Neuronal stem cell (in vitro differentiated cells): ENCODE data around the gene GPATCH1.

Source experiments
- DNase-seq: peaks from one replicate; pipeline ENCODE4 v3.0.0-alpha.2; 2013; ENCODE audit warnings: low spot score
- H2AFZ ChIP-seq: one replicate; pipeline ENCODE4 v1.6.1; 2013; ENCODE audit warnings: mild to moderate bottlenecking, low read length, inconsistent platforms
- H2AK5ac ChIP-seq: 2 replicates; pipeline ENCODE4 v1.6.1; 2013; ENCODE audit warnings: low read depth, mild to moderate bottlenecking, inconsistent platforms, low read length, moderate library complexity, mixed read lengths
- H2BK120ac ChIP-seq: 2 replicates; pipeline ENCODE4 v1.6.1; 2013; ENCODE audit warnings: low read depth, mild to moderate bottlenecking, inconsistent platforms, low read length, moderate library complexity, mixed read lengths
- H2BK12ac ChIP-seq: one replicate; pipeline ENCODE4 v1.6.1; 2013; ENCODE audit warnings: low read length, inconsistent platforms
- H2BK15ac ChIP-seq: 2 replicates; pipeline ENCODE4 v1.6.1; 2013; ENCODE audit warnings: mild to moderate bottlenecking, low read length, inconsistent platforms, mixed read lengths
- H2BK5ac ChIP-seq: one replicate; pipeline ENCODE4 v1.6.1; 2013; ENCODE audit warnings: inconsistent platforms, mild to moderate bottlenecking, low read length, moderate library complexity
- H3K14ac ChIP-seq: one replicate; pipeline ENCODE4 v1.6.1; 2013; ENCODE audit warnings: low read length, inconsistent platforms
- H3K18ac ChIP-seq: 2 replicates; pipeline ENCODE4 v1.6.1; 2013; ENCODE audit warnings: low read length, inconsistent platforms
- H3K23ac ChIP-seq: 2 replicates; pipeline ENCODE4 v1.6.1; 2013; ENCODE audit warnings: low read depth, mild to moderate bottlenecking, mixed read lengths, low read length, inconsistent platforms; ENCODE audit not compliant: poor library complexity
- H3K27ac ChIP-seq: replicated peaks from 3 replicates; pipeline ENCODE4 v1.5.1; 2013; ENCODE audit warnings: low read length, inconsistent platforms
- H3K27me3 ChIP-seq, 3 experiments: 2 replicates each; pipeline ENCODE4 v1.6.1; 2013; ENCODE audit warnings: low read length in 3 of 3, mild to moderate bottlenecking in 2 of 3, inconsistent platforms in 1 of 3, low read depth in 1 of 3, mixed read lengths in 1 of 3, moderate library complexity in 1 of 3; ENCODE audit not compliant: control insufficient read depth in 3 of 3, insufficient read depth in 3 of 3
- H3K36me3 ChIP-seq, 2 donors: replicated peaks in 1 of 2; 2 replicates each; pipeline ENCODE4 v1.6.1; 2013; ENCODE audit warnings: low read length in 2 of 2; ENCODE audit not compliant: control insufficient read depth in 2 of 2, insufficient read depth in 2 of 2
- H3K4ac ChIP-seq: 2 replicates; pipeline ENCODE4 v1.6.1; 2013; ENCODE audit warnings: inconsistent platforms, mild to moderate bottlenecking, low read length, moderate library complexity
- H3K4me1 ChIP-seq, 2 donors: 1 replicate in 1 of 2; 2 replicates in 1 of 2; pipeline ENCODE4 v1.6.1; 2013; ENCODE audit warnings: low read length in 2 of 2, low read depth in 1 of 2; ENCODE audit not compliant: control insufficient read depth in 2 of 2, insufficient read depth in 1 of 2
- H3K4me2 ChIP-seq: one replicate; pipeline ENCODE4 v1.6.1; 2013; ENCODE audit warnings: mild to moderate bottlenecking, low read length, inconsistent platforms; ENCODE audit not compliant: insufficient read depth, poor library complexity, severe bottlenecking
- H3K4me3 ChIP-seq, 2 donors: 2 replicates each; pipeline ENCODE4 v1.5.1; 2013; ENCODE audit warnings: low read length in 2 of 2, mild to moderate bottlenecking in 2 of 2, inconsistent platforms in 1 of 2, moderate library complexity in 1 of 2
- H3K79me1 ChIP-seq: one replicate; pipeline ENCODE4 v1.6.1; 2013; ENCODE audit warnings: low read depth, mild to moderate bottlenecking, inconsistent platforms, low read length, moderate library complexity
- H3K9ac ChIP-seq: one replicate; pipeline ENCODE4 v1.6.1; 2013; ENCODE audit warnings: mild to moderate bottlenecking, low read depth, low read length, inconsistent platforms; ENCODE audit not compliant: poor library complexity
- H3K9me3 ChIP-seq, 2 donors: replicated peaks in 1 of 2; 2 replicates each; pipeline versions ENCODE3 to v1.6.1; 2013; ENCODE audit warnings: low read length in 2 of 2, mild to moderate bottlenecking in 2 of 2, inconsistent platforms in 1 of 2, low read depth in 1 of 2, mixed read lengths in 1 of 2, moderate library complexity in 1 of 2; ENCODE audit not compliant: control insufficient read depth in 2 of 2, insufficient read depth in 1 of 2
- H4K8ac ChIP-seq: one replicate; pipeline ENCODE4 v1.6.1; 2013; ENCODE audit warnings: low read depth, mild to moderate bottlenecking, inconsistent platforms, low read length, moderate library complexity
- H4K91ac ChIP-seq: one replicate; pipeline ENCODE4 v1.6.1; 2013; ENCODE audit warnings: low read length, low read depth, mild to moderate bottlenecking, inconsistent platforms; ENCODE audit not compliant: poor library complexity
- WGBS, 2 donors: extraction: QIAGEN DNeasy Blood & Tissue Kit; methylation state at CpG; one replicate each; pipeline ENCODE4 v1.1.7; 2013; ENCODE audit warnings: missing lambda C conversion rate in 2 of 2, mixed read lengths in 1 of 2; ENCODE audit not compliant: insufficient read length in 2 of 2, insufficient replicate concordance in 1 of 2; ENCODE audit errors: extremely low coverage in 2 of 2; 5-methylcytosine and 5-hydroxymethylcytosine counted together

Gene GPATCH1

GRCh38 chr19:33143897-33144405, 63.0 kb downstream of the GPATCH1 start:
- peak overlapping the region; percentile 71 for H2AFZ ChIP-seq
- H3K18ac ChIP-seq, result no peak overlapping the region
- H4K8ac ChIP-seq, result no peak overlapping the region
- no peaks in the 10 kb centered on the region for H3K4me1 ChIP-seq
- H4K91ac ChIP-seq, result no peak overlapping the region
- no peak overlapping the region for H3K4me3 ChIP-seq
- H2BK120ac ChIP-seq, result no peak overlapping the region
- H2BK12ac ChIP-seq, result no peak overlapping the region
- H3K14ac ChIP-seq, result no peak overlapping the region
- no CpG with 5 or more reads among the region's 23 CpGs for WGBS, 2 donors
- DNase-seq, result peak; percentile 63
- no peaks in the 10 kb centered on the region for H3K79me1 ChIP-seq
- no peak overlapping the region for H3K4ac ChIP-seq
- H2AK5ac ChIP-seq, result no peak overlapping the region
- no peaks in the 10 kb centered on the region for H3K9me3 ChIP-seq
- no peaks in the 10 kb centered on the region for H3K27me3 ChIP-seq
- H3K36me3 ChIP-seq, result no peaks in the 10 kb centered on the region
- no peak overlapping the region for H2BK5ac ChIP-seq
- H2BK15ac ChIP-seq, result no peak overlapping the region
- H3K9ac ChIP-seq, result no peak overlapping the region
- no peak overlapping the region for H3K4me2 ChIP-seq
- no peak overlapping the region for H3K27ac ChIP-seq
- no peak overlapping the region for H3K23ac ChIP-seq

GRCh38 chr19:33146209-33146608, 65.2 kb downstream of the GPATCH1 start:
- no peaks in the 10 kb centered on the region for H3K4me1 ChIP-seq
- H2BK120ac ChIP-seq, result no peak overlapping the region
- no peak overlapping the region for H2AK5ac ChIP-seq
- H3K36me3 ChIP-seq, result no peaks in the 10 kb centered on the region
- no peak for DNase-seq
- no peak overlapping the region for H4K91ac ChIP-seq
- no peak overlapping the region for H3K4ac ChIP-seq
- H3K79me1 ChIP-seq, result no peaks in the 10 kb centered on the region
- no peak overlapping the region for H4K8ac ChIP-seq
- no peak overlapping the region for H3K9ac ChIP-seq
- H2BK12ac ChIP-seq, result no peak overlapping the region
- H3K4me3 ChIP-seq, result no peak overlapping the region
- H3K27me3 ChIP-seq, result no peaks in the 10 kb centered on the region
- H2AFZ ChIP-seq, result no peak overlapping the region
- no peak overlapping the region for H3K18ac ChIP-seq
- no peak overlapping the region for H2BK15ac ChIP-seq
- H3K4me2 ChIP-seq, result no peak overlapping the region
- H2BK5ac ChIP-seq, result no peak overlapping the region
- no CpG with 5 or more reads among the region's 9 CpGs for WGBS, 2 donors
- H3K23ac ChIP-seq, result no peak overlapping the region
- no peaks in the 10 kb centered on the region for H3K9me3 ChIP-seq
- no peak overlapping the region for H3K27ac ChIP-seq
- H3K14ac ChIP-seq, result no peak overlapping the region

GRCh38 chr19:33147538-33147937, 66.6 kb downstream of the GPATCH1 start:
- Histone ChIP-seq H3K23ac (no peak overlapping the region), H3K36me3 (no peaks in the 10 kb centered on the region), H4K91ac (no peak overlapping the region), H3K27ac (no peak overlapping the region), H3K9ac (no peak overlapping the region), H2AFZ (no peak overlapping the region), H3K4me2 (no peak overlapping the region), H3K4me1 (no peaks in the 10 kb centered on the region), H3K4me3 (no peak overlapping the region), H4K8ac (no peak overlapping the region), H2BK15ac (no peak overlapping the region), H2BK120ac (no peak overlapping the region), H3K79me1 (no peaks in the 10 kb centered on the region), H3K9me3 (no peaks in the 10 kb centered on the region), H2BK5ac (no peak overlapping the region), H3K27me3 (no peaks in the 10 kb centered on the region), H3K4ac (no peak overlapping the region), H3K18ac (no peak overlapping the region), H2BK12ac (no peak overlapping the region), H3K14ac (no peak overlapping the region), H2AK5ac (no peak overlapping the region)
- no peak for DNase-seq
- no CpG with 5 or more reads among the region's 6 CpGs for WGBS, 2 donors

- Histone ChIP-seq H2BK15ac (no peak overlapping the region), H3K4me1 (no peaks in the 10 kb centered on the region), H3K14ac (no peak overlapping the region), H3K4me3 (no peak overlapping the region), H3K18ac (no peak overlapping the region), H2BK5ac (no peak overlapping the region), H3K4ac (no peak overlapping the region), H3K9me3 (no peaks in the 10 kb centered on the region), H4K91ac (no peak overlapping the region), H2BK120ac (no peak overlapping the region), H3K36me3 (no peaks in the 10 kb centered on the region), H2AFZ (no peak overlapping the region), H3K9ac (no peak overlapping the region), H2BK12ac (no peak overlapping the region), H4K8ac (no peak overlapping the region), H3K79me1 (peaks cover 2% of the 10 kb centered on the region), H3K23ac (no peak overlapping the region), H2AK5ac (peak overlapping the region; percentile 58), H3K27ac (no peak overlapping the region), H3K27me3 (no peaks in the 10 kb centered on the region), H3K4me2 (no peak overlapping the region)
- DNase-seq, result no peak
- no CpG with 5 or more reads among the region's 14 CpGs for whole genome bisulfite sequencing, 2 donors
These were observed 70.0 kb downstream of the GPATCH1 start for GRCh38 chr19:33150852-33151518.
